HL-60 (cell line): ENCODE results near the gene MMP12.

Experiments used
- DNase-seq, 2 experiments: peaks; one replicate each; pipeline ENCODE4 v3.0.0-alpha.2; 2010 to 2020; ENCODE audit warnings: low read depth in 1 of 2, low spot score in 1 of 2
- H3K27ac ChIP-seq: fragments of 250-450 bp; sonication (Bioruptor Pico); replicated peaks from 2 replicates; pipeline ENCODE4 v1.5.1; 2020; ENCODE audit warnings: mild to moderate bottlenecking, moderate library complexity
- H3K27me3 ChIP-seq: fragments of 250-450 bp; sonication (Bioruptor Pico); 2 replicates; pipeline ENCODE4 v1.5.1; 2021; ENCODE audit warnings: mild to moderate bottlenecking, moderate library complexity; ENCODE audit not compliant: insufficient read depth, poor library complexity, severe bottlenecking
- H3K4me3 ChIP-seq: replicated peaks from 2 replicates; pipeline ENCODE4 v1.5.1; 2011; ENCODE audit warnings: mild to moderate bottlenecking, control low read depth, low read length; ENCODE audit not compliant: insufficient read depth
- CTCF ChIP-seq: IDR thresholded peaks from one replicate; pipeline ENCODE4 v1.5.1; 2011; ENCODE audit warnings: low read length, control low read depth, inconsistent platforms; ENCODE audit not compliant: insufficient read depth
- GABPA ChIP-seq: IDR thresholded peaks from 2 replicates; pipeline ENCODE4 v1.6.1; 2012; ENCODE audit warnings: low read depth
- POLR2AphosphoS5 ChIP-seq: IDR thresholded peaks from 2 replicates; pipeline ENCODE4 v1.6.1; 2012; ENCODE audit warnings: low read depth
- REST ChIP-seq: IDR thresholded peaks from 2 replicates; pipeline ENCODE4 v1.6.1; 2012; ENCODE audit warnings: low read depth; ENCODE audit not compliant: insufficient replicate concordance
- SPI1 ChIP-seq: IDR thresholded peaks from 2 replicates; pipeline ENCODE4 v1.6.1; 2012; ENCODE audit warnings: low read depth, mild to moderate bottlenecking, borderline replicate concordance

The MMP12 gene

GRCh38 chr11:102836290-102836875 is 38.4 kb downstream of the MMP12 start:
- Histone ChIP-seq H3K27ac (no peak overlapping the region), H3K4me3 (no peak overlapping the region), H3K27me3 (peaks cover 12% of the 10 kb centered on the region)
- TF ChIP-seq REST: no peak
- TF ChIP-seq SPI1: no peak
- no peak for TF ChIP-seq GABPA
- no peak for TF ChIP-seq POLR2AphosphoS5
- TF ChIP-seq CTCF: no peak
- no peak for DNase-seq

- TF ChIP-seq GABPA (no peak), SPI1 (no peak), CTCF (no peak), REST (no peak), POLR2AphosphoS5 (no peak)
- Histone ChIP-seq H3K27me3 (peaks cover 20% of the 10 kb centered on the region), H3K4me3 (no peak overlapping the region), H3K27ac (no peak overlapping the region)
- no peak for DNase-seq
Observed at GRCh38 chr11:102833731-102834130, 41.1 kb downstream of the MMP12 start.

GRCh38 chr11:102832612-102833011 is 42.2 kb downstream of the MMP12 start:
- Histone ChIP-seq H3K27me3 (peaks cover 20% of the 10 kb centered on the region), H3K27ac (no peak overlapping the region), H3K4me3 (no peak overlapping the region)
- TF ChIP-seq REST (no peak), CTCF (no peak), POLR2AphosphoS5 (no peak), GABPA (no peak), SPI1 (no peak)
- DNase-seq: no peak
